ENCODE measurements around the gene DNAJC8.

DNAJC8 gene

GRCh38 chr1:28170001-28170596 lies 62.7 kb downstream of the DNAJC8 start:
- no peak for DNase-seq

DNA sequence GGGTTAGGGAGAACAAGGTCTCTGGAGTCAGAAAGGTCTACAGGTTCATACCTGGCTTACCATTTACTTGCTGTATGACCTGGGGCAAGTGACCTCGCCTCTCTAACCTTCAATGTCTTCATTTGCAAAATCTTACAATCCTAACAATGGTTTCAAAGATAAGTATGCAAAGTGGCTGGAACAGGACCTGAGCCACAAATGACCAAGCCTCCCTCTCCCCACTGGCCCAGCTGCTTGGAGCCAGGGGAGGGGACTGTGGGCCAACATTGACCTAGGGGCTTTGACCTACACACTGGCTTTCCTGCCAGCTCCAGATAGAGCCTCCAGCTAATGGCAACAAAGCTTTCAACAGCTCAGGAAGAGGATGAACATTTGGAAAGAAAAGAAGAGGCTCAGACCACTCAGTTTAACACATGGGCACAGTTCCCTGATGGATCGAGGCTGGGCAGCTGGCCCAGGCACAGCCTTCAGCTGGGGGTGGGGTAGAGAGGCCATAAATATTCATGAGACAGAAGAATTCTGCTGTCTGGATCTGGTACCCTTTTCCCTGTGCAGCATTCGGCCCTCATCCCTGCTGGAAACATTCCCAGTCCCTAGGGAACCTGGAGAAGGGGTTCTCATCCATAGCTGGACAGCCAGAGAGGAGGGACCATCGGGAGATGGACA lies 69.2 kb downstream of the DNAJC8 start:
- DNase-seq, result no peak

DNA sequence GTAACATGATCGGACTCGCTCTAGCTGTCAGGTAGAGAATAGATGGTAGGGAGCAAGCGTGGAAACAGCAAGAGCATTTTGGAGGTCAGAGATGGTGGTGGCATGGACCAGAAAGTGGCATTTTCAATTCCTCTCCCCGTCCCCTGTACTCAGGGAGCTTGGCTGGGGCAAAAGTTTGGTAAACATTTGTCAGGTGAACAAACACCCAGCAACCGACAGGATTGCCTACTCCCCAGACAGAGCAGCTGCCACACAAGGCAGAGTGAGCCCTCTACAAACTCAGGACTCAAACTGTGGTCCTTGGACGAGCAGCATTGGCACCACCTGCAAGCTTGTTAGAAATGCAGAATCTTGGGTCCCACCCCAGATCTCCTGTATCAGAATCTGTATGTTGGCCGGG lies 70.7 kb downstream of the DNAJC8 start:
- no peak for DNase-seq

- no peak for DNase-seq
These were observed 71.1 kb downstream of the DNAJC8 start for GRCh38 chr1:28161751-28162150.

GRCh38 chr1:28160782-28161266 lies 72.0 kb downstream of the DNAJC8 start:
- no peak for DNase-seq

- no peak for DNase-seq
These were observed 73.1 kb downstream of the DNAJC8 start for GRCh38 chr1:28159680-28160079.

- DNase-seq, result no peak
These were observed 73.6 kb downstream of the DNAJC8 start for GRCh38 chr1:28159243-28159642.

GRCh38 chr1:28157894-28158293 lies 74.9 kb downstream of the DNAJC8 start:
- no peak for DNase-seq

DNA sequence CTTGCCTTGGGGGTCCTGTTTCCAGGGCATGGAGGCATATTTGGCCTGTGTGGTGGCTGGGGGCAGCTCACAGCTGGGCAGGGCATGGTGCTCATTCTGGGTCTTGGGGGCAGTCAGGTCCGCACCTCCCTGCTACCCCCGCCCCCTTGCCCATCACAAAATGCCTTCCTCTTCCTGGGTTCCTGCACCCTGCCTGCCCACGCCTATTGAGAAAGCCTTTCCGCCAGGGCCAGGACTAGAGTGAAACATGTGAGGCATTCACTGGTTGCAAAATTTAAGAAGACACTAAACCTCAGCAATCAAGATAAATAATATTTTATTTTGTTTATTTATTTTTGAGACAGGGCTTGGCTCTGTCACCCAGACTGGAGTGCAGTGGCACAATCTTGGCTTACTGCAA lies 76.0 kb downstream of the DNAJC8 start:
- no peak for DNase-seq

DNA sequence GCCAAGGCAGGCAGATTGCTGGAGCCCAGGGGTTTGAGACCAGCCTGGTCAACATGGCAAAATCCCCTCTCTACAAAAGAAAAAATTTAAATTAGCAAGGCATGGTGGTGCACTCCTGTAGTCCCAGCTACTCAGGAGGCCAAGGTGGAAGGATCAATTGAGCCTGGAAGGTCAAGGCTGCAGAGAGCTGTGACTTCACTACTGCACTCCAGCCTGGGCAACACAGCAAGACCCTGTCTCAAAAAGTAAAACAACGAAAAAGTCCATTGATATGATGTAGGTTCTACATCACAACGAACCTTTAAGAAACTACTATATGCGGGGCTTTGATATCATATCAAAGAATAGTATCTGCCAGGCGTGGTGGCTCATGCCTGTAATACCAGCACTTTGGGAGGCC lies 77.2 kb downstream of the DNAJC8 start:
- no peak for DNase-seq

GRCh38 chr1:28154078-28154594 lies 78.7 kb downstream of the DNAJC8 start:
- no peak for DNase-seq

Data from NCI-H2107 (cell line).